ENCODE measurements around the gene WDR90.
"Not testable (repeated sequence)": the region's sequence is repeated elsewhere in the genome, so short reads cannot be mapped to it uniquely, and the experiment has no call there.

WDR90 gene

DNA sequence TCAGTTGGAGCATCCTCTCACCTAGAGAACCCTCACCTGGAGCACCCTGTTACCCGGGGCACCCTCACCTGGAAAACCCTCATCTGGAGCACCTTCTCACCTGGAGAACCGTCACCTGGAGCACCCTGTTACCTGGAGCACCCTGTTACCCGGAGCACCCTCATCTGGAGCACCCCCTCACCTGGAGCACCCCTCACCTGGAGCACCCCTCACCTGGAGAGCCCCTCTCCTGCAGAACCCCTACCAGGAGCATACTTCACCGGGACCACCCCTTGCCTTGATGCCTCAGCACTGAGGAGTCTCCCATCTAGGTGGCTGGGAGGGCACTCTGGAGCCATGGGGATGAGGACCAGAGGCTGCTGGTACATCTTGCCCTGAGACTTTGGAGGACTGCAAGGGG, 59.8 kb downstream of the WDR90 start:
- DNase-seq (ENCODE audit: insufficient read length, low spot score) (no peak), FAIRE-seq (no peak)
- TF ChIP-seq, protein P1, sequence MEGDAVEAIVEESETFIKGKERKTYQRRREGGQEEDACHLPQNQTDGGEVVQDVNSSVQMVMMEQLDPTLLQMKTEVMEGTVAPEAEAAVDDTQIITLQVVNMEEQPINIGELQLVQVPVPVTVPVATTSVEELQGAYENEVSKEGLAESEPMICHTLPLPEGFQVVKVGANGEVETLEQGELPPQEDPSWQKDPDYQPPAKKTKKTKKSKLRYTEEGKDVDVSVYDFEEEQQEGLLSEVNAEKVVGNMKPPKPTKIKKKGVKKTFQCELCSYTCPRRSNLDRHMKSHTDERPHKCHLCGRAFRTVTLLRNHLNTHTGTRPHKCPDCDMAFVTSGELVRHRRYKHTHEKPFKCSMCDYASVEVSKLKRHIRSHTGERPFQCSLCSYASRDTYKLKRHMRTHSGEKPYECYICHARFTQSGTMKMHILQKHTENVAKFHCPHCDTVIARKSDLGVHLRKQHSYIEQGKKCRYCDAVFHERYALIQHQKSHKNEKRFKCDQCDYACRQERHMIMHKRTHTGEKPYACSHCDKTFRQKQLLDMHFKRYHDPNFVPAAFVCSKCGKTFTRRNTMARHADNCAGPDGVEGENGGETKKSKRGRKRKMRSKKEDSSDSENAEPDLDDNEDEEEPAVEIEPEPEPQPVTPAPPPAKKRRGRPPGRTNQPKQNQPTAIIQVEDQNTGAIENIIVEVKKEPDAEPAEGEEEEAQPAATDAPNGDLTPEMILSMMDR (IDR thresholded peaks at IDR 0.05; ENCODE audit: insufficient read depth, missing control alignments) = no peak

DNA sequence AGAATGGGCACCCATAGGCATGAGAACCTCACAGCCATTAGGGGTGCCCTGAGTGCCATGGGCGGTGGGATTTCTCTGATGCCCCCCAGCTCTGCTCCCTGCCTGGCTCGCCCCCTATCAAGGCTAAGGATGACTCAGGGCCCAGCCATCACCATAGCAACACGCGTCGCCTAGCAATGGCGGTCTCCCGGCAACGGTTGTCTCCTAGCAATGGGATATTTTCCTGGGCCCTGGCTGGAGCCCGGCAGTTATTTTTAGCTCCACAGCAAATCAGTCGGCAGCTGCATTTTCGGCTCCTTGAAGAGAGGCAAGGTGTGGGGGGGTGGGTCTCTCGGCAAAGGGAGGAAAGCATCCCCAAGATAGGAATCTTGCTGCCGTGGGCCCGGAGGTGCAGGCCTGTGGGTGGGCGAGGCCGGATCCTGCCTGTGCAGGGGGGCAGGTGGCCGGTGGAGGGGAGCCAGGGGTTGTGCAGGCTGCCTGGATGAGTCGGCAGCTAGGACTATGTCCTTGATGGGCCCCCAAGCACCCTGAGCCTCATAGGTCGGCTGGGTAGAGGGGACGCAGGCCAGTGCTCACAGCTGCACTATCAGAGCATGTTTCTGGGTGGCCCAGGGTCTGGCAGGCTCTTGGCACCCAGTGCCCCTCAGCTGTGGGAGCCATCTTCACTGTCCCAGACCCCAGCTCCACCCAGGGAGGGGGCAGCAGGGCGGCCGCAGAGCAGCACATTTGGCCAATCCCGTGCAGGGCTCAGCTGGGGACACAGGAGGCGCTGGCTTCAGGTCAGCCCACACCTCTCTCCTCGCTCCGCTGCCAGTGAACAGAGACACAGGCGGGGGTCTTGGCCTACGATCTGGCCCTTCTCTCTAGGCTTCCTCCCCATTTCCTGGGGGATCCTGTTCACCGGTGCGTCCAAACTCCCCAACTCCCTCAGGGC, 60.7 kb downstream of the WDR90 start:
- FAIRE-seq (no peak), DNase-seq (ENCODE audit: insufficient read length, low spot score) (peak; percentile 96)
- TF ChIP-seq, protein P1 (IDR thresholded peaks at IDR 0.05; ENCODE audit: insufficient read depth, missing control alignments) = no peak

DNA sequence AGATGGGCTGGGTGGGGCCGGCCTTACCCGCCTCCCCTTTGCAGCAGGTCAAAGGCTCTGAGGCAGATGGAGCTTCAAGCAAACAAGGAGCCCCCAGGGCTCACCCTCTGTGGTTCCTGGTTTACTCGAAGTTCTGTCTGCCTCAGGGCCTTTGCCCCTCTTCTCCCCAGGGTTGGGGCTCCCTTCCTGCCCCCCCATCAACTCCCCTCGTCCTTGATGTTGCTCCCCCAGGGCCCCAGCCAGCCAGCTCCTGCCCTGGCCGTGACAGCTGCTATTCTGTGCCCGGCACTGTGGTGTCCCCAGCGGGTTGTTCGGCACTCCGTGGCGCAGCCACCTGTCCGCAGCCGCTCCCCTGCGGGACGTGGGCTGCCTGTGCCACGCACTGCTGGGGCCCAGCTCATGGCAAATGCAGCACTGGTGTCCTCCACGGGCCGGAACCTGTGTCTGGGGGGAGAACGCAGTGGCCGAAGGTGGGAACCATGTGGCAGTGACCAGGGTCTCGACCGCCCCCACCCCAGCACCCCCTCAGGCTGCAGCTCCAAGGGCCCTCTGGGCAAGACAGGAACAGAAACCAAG, 61.4 kb downstream of the WDR90 start:
- TF ChIP-seq, protein P1 (IDR thresholded peaks at IDR 0.05; ENCODE audit: insufficient read depth, missing control alignments) = no peak
- FAIRE-seq (no peak), DNase-seq (ENCODE audit: insufficient read length, low spot score) (no peak)

DNA sequence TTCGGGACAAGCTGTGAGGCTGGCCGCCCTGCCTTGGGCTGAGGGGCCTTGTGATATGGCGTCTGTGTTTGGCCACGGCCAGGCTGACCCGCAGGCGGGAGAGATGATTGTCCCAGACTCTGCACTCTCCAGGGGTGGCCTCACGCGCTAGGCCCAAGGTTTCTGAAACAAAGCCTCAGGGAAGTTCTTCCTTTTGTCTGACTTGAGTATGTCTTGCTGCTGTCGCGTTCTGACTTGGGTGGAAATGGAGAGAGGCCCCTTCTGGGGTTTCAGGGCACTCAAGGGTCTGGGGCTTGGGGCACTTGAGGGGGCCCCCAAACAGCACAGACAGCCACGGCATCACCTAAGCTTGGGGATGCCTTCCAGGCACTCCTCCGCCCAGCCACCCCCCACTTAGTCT, 61.9 kb downstream of the WDR90 start:
- DNase-seq (ENCODE audit: insufficient read length, low spot score) = no peak
- TF ChIP-seq, protein P1 (IDR thresholded peaks at IDR 0.05; ENCODE audit: insufficient read depth, missing control alignments) = no peak
- FAIRE-seq = no peak

DNA sequence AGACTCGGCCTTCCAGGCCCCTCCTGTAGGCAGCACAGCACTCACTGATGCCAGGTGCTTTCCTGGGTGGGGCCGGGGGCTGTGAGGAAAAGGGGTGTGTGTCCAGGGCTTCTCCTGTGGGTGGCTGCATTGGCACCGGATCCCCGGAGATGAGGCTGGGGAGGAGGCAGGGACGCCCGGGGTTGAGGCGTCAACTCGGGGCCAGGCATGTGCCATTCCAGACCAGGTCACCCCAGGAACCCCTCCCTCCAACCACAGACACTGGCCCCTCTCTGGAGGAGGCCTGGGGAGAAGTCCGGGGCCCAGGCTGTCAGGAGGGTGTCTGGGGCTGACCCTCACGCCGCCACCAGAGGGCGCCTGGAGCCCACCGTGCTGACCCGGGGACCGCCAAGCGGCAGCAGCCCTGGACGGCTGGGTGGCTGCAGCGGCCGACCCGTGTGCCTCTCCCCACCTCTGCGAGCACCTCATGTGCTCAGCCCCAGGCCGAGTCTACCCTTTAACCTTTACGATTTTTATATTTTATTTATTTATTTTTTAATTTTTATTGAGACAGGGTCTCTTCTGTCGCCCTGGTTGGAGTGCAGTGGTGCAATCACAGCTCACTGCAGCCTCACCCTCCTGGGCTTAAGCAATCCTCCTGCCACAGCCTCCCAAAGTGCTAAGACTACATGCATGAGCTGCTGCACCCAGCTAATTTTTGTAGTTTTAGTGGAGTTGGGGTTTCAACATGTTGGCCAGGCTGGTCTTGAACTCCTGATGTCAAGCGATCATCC, 62.6 kb downstream of the WDR90 start:
- TF ChIP-seq, protein P1 (IDR thresholded peaks at IDR 0.05; ENCODE audit: insufficient read depth, missing control alignments) = peak; percentile 75
- FAIRE-seq = no peak
- DNase-seq (ENCODE audit: insufficient read length, low spot score) = peak; percentile 91

DNA sequence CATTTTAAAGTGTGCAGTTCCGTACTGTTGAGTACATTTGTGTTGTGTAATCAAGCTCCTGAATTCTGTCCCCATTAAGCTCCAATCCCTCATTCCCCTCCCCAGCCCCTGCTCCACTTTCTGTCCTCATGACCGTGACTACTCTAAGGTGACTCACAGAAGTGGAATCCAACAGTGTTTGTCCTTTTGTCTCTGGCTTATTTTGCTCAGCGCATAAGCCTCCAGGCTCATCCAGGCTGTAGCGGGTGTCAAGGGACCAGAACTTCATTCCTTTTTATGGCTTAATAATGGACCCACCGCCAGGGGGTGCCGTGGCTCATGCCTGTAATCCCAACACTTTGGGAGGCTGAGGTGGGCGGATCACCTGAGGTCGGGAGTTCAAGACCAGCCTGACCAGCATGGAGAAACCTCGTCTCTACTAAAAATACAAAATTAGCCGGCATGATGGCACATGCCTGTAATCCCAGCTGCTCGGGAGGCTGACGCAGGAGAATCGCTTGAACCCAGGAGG, 63.6 kb downstream of the WDR90 start:
- TF ChIP-seq, protein P1 (IDR thresholded peaks at IDR 0.05; ENCODE audit: insufficient read depth, missing control alignments) = peak; percentile 50
- DNase-seq (ENCODE audit: insufficient read length, low spot score); FAIRE-seq: not testable (repeated sequence)

Measured in D721Med (cell line).